Gastroesophageal sphincter (tissue), 3 donors: ENCODE data around the gene DNAI1.

ENCODE experiments used
- CTCF ChIP-seq, 4 experiments: fragments of 200-600 bp in 2 of 4; fragments of 450-650 bp in 2 of 4; sonication (generic) in 1 of 4; IDR thresholded peaks; one replicate each; pipeline ENCODE4 v1.5.1; 2017 to 2019; ENCODE audit warnings: antibody characterized with exemption in 4 of 4, mild to moderate bottlenecking in 2 of 4, moderate library complexity in 2 of 4
- POLR2AphosphoS5 ChIP-seq: sonication (generic); formaldehyde crosslinking; IDR thresholded peaks from one replicate; pipeline ENCODE4 v1.6.1; 2017; ENCODE audit warnings: antibody characterized with exemption

- TF ChIP-seq CTCF (IDR thresholded peaks at IDR 0.05) (no peak), POLR2AphosphoS5 (no peak)
Measured at GRCh38 chr9:34506623-34507022, 48.0 kb downstream of the DNAI1 start.
